Measurements from ENCODE around the gene CFAP20DC.
"Not testable (repeated sequence)": the region's sequence is repeated elsewhere in the genome, so short reads cannot be mapped to it uniquely, and the experiment has no call there.

Gene CFAP20DC

GRCh38 chr3:58725326-58725853 is 324.4 kb downstream of the CFAP20DC start:
- no peak for DNase-seq

GRCh38 chr3:58724336-58724735 is 325.5 kb downstream of the CFAP20DC start:
- no peak for DNase-seq

- no peak for DNase-seq
These were observed 326.7 kb downstream of the CFAP20DC start for GRCh38 chr3:58723173-58723572.

- no peak for DNase-seq
These were observed 327.3 kb downstream of the CFAP20DC start for GRCh38 chr3:58722561-58722960.

GRCh38 chr3:58720526-58720925 is 329.3 kb downstream of the CFAP20DC start:
- no peak for DNase-seq

GRCh38 chr3:58719684-58720083 is 330.1 kb downstream of the CFAP20DC start:
- DNase-seq, result no peak

- DNase-seq, result no peak
These were observed 336.0 kb downstream of the CFAP20DC start for GRCh38 chr3:58713715-58714401.

- no peak for DNase-seq
These were observed 338.0 kb downstream of the CFAP20DC start for GRCh38 chr3:58711871-58712270.

- DNase-seq, result not testable (repeated sequence)
These were observed 340.8 kb downstream of the CFAP20DC start for GRCh38 chr3:58708983-58709382.

- DNase-seq, result no peak
These were observed 341.6 kb downstream of the CFAP20DC start for GRCh38 chr3:58708116-58708791.

- no peak for DNase-seq
These were observed 342.4 kb downstream of the CFAP20DC start for GRCh38 chr3:58707390-58707930.

- no peak for DNase-seq
These were observed 343.2 kb downstream of the CFAP20DC start for GRCh38 chr3:58706395-58707167.

- DNase-seq, result no peak
These were observed 345.1 kb downstream of the CFAP20DC start for GRCh38 chr3:58704745-58705144.

- DNase-seq, result not testable (repeated sequence)
These were observed 345.5 kb downstream of the CFAP20DC start for GRCh38 chr3:58704304-58704703.

GRCh38 chr3:58698246-58698645 is 351.6 kb downstream of the CFAP20DC start:
- no peak for DNase-seq

- DNase-seq, result no peak
These were observed 352.3 kb downstream of the CFAP20DC start for GRCh38 chr3:58697561-58697960.

GRCh38 chr3:58696813-58697212 is 353.0 kb downstream of the CFAP20DC start:
- not testable (repeated sequence) for DNase-seq

- no peak for DNase-seq
These were observed 353.7 kb downstream of the CFAP20DC start for GRCh38 chr3:58696093-58696492.

- DNase-seq, result not testable (repeated sequence)
These were observed 354.5 kb downstream of the CFAP20DC start for GRCh38 chr3:58695284-58695683.

GRCh38 chr3:58693940-58694850 is 355.6 kb downstream of the CFAP20DC start:
- no peak for DNase-seq

GRCh38 chr3:58692484-58692883 is 357.3 kb downstream of the CFAP20DC start:
- no peak for DNase-seq

Measured in NCI-H1417 treated with DMSO at 0.1 percent for 48 hours (cell line).